Measurements from ENCODE around the gene ACTN1.

Gene ACTN1

DNA sequence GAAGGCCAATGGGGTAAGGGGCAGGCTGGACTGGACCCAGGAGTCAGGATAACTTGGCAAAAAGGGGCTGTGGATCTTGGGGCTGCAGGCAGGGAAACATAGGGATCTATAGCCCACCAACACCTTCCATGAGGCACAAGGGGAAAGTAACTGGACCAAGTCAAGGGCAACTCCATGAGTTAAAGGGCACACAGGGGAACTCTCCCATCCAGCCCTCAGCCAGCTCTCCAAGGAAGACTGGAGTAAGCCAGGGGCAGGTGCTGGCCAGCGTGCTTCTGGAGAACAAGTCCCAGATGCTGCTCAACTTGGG lies 154.9 kb downstream of the ACTN1 start:
- no peak for DNase-seq (ENCODE audit: low spot score)

Data from Ammon's horn (tissue), 1 donor.